Ovary (tissue), 9 donors: Measurements from ENCODE around the gene GRIK4. TPM values are rescaled to one million over a fixed set of nuclear protein-coding genes. Genes with fewer than 3 reads are reported as not detected.

Experiments
- DNase-seq, 5 donors: peaks; one replicate each; pipeline ENCODE4 v3.0.0-alpha.2; 2019 to 2020
- H3K27ac ChIP-seq, 2 donors: fragments of 200-600 bp; one replicate each; pipeline versions ENCODE4 v1.5.1 to v1.8.0; 2019 to 2022
- H3K27me3 ChIP-seq: fragments of 200-600 bp; one replicate; pipeline ENCODE4 v1.8.0; 2022
- H3K36me3 ChIP-seq: fragments of 200-600 bp; sonication (generic); one replicate; pipeline ENCODE4 v1.5.1; 2019
- H3K4me1 ChIP-seq: one replicate; pipeline ENCODE4 v1.8.1; 2013; ENCODE audit warnings: mild to moderate bottlenecking, moderate library complexity; ENCODE audit not compliant: insufficient read depth
- H3K4me3 ChIP-seq: fragments of 200-600 bp; sonication (generic); one replicate; pipeline ENCODE4 v1.5.1; 2017
- H3K9me3 ChIP-seq, 2 donors: fragments of 200-600 bp in 1 of 2; sonication (generic) in 1 of 2; one replicate each; pipeline versions ENCODE4 v1.5.1 to v1.8.1; 2013 to 2019; ENCODE audit warnings: mild to moderate bottlenecking in 1 of 2, moderate library complexity in 1 of 2
- EP300 ChIP-seq: sonication (generic); formaldehyde crosslinking; IDR thresholded peaks from one replicate; pipeline ENCODE4 v1.6.1; 2017; ENCODE audit warnings: antibody characterized with exemption
- POLR2A ChIP-seq: fragments of 450-650 bp; IDR thresholded peaks from one replicate; pipeline ENCODE4 v1.6.1; 2017; ENCODE audit warnings: antibody characterized with exemption, mild to moderate bottlenecking, moderate library complexity
- WGBS, 3 donors: extraction: QIAGEN DNeasy Blood & Tissue Kit in 1 of 3; methylation state at CpG; one replicate each; pipeline versions ENCODE4 v1.1.5 to v1.1.7; 2013 to 2017; 5-methylcytosine and 5-hydroxymethylcytosine counted together
- intact Hi-C, 4 donors: fragments of 100-400 bp; cut with DNase I; formaldehyde crosslinking; loops; one replicate each; pipeline versions ENCODE4 v1.11.0 to v1.15.1; 2022 to 2023
- polyA plus RNA-seq, 2 donors: library from polyadenylated mRNA; stranded (reverse); fragments of 200-250 nt in 1 of 2; fragments of 350-450 nt in 1 of 2; fragmentation: Illumina TruSeq in 1 of 2; extraction: RNeasy Lipid Tissue Mini Kit (QIAGEN cat#74804) in 1 of 2; gene quantifications; one replicate each; pipeline ENCODE4 v1.2.3, GENCODE V29; 2013 to 2014
- total RNA-seq, 7 donors: library from RNA; depleted of rRNA in 2 of 7; stranded (reverse); fragments of >200 nt in 2 of 7; fragmentation: NEBNext Ultra II Directional in 3 of 7; extraction: Animal tissue kit (Norgen Biotek cat#: 25700) in 3 of 7; gene quantifications; one replicate each; pipeline versions ENCODE4 v1.1.0 to v1.2.4, GENCODE V29; 2016 to 2023
- TF ChIP-seq, protein P1 (sequence below), 3 donors: fragments of 450-650 bp in 2 of 3; fragments of 200-600 bp in 1 of 3; IDR thresholded peaks; one replicate each; pipeline versions ENCODE4 v1.5.1 to v1.8.0; 2016 to 2022; ENCODE audit warnings: antibody characterized with exemption in 3 of 3, mild to moderate bottlenecking in 1 of 3
- donor health status: DM: no; HTN: no; CAD: no; lungs with moderate emphysema.
- donor health status: DM: no; HTN: no; CAD: no.
- donor health status: Bipolar disorder and iron deficiency.
- donor health status: DM: yes; HTN: yes; CAD: no.
- donor health status: DM: no; HTN: no; CAD: no.
- donor health status: DM: yes; HTN: yes; CAD: no.

GRIK4 gene
- total and polyA plus RNA-seq, 9 donors = 1.3 to 13.4 (median 2.3) TPM

GRCh38 chr11:120499088-120499487, 12.5 kb upstream of the GRIK4 start:
- no peak overlapping the region for H3K4me3 ChIP-seq
- no peak overlapping the region for H3K27ac ChIP-seq
- no peaks in the 10 kb centered on the region for H3K27me3 ChIP-seq
- intact Hi-C loops = loop anchor here in 1 of 4 donors (5.0 kb wide), 1 partner anchor 1348 kb away; no protein-coding TSS in a partner anchor
- no peaks in the 10 kb centered on the region for H3K9me3 ChIP-seq
- 84 to 92% (median 88%) methylated on average over 8 of the region's 8 CpGs for WGBS, 3 donors
- no peak for DNase-seq
- TF ChIP-seq, protein P1, sequence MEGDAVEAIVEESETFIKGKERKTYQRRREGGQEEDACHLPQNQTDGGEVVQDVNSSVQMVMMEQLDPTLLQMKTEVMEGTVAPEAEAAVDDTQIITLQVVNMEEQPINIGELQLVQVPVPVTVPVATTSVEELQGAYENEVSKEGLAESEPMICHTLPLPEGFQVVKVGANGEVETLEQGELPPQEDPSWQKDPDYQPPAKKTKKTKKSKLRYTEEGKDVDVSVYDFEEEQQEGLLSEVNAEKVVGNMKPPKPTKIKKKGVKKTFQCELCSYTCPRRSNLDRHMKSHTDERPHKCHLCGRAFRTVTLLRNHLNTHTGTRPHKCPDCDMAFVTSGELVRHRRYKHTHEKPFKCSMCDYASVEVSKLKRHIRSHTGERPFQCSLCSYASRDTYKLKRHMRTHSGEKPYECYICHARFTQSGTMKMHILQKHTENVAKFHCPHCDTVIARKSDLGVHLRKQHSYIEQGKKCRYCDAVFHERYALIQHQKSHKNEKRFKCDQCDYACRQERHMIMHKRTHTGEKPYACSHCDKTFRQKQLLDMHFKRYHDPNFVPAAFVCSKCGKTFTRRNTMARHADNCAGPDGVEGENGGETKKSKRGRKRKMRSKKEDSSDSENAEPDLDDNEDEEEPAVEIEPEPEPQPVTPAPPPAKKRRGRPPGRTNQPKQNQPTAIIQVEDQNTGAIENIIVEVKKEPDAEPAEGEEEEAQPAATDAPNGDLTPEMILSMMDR (IDR thresholded peaks at IDR 0.05) = no peak
- TF ChIP-seq EP300 (no peak), POLR2A (no peak)
- no peaks in the 10 kb centered on the region for H3K4me1 ChIP-seq
- no peaks in the 10 kb centered on the region for H3K36me3 ChIP-seq

GRCh38 chr11:120499859-120500258, 11.7 kb upstream of the GRIK4 start:
- DNase-seq = no peak
- no peak for TF ChIP-seq EP300
- TF ChIP-seq, protein P1 (IDR thresholded peaks at IDR 0.05) = no peak
- TF ChIP-seq POLR2A = no peak
- no peaks in the 10 kb centered on the region for H3K36me3 ChIP-seq
- 76 to 78% (median 77%) methylated on average over 5 of the region's 5 CpGs for WGBS, 3 donors
- intact Hi-C loops = loop anchor here in 1 of 4 donors (5.0 kb wide), 1 partner anchor 1347 kb away; no protein-coding TSS in a partner anchor
- H3K27ac ChIP-seq = no peak overlapping the region
- no peak overlapping the region for H3K4me3 ChIP-seq
- no peaks in the 10 kb centered on the region for H3K9me3 ChIP-seq
- no peaks in the 10 kb centered on the region for H3K4me1 ChIP-seq
- no peaks in the 10 kb centered on the region for H3K27me3 ChIP-seq

DNA sequence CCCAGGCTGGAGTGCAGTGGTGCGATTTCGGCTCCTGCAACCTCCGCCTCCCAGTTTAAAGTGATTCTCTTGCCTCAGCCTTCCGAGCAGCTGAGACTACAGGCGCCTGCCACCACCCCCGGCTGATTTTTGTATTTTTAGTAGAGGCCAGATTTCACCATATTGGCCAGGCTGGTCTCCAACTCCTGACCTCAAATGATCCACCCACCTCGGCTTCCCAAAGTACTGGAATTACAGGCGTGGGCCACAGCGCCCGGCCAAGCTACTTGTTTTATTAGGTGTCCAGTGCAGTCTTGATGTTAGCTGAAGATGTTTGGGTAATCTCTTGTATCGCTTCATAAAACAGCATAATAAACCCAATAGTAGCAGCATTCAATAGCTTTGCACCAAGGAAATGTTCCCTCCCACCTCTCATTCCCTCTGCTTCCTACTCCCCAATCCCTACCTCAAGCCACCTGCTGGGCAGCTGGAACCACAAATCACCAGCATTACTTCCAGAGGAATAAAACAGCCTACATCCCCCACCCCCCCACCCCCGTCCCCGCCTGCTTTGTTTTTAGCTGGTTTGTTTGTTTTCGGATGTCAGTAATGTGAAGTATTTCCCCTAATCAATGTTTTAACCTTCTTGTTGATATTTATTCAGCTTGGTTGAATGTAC, 11.0 kb upstream of the GRIK4 start:
- no peak for DNase-seq
- intact Hi-C loops = no loop called here
- TF ChIP-seq POLR2A = no peak
- TF ChIP-seq, protein P1 (IDR thresholded peaks at IDR 0.05) = no peak
- TF ChIP-seq EP300 = no peak

DNA sequence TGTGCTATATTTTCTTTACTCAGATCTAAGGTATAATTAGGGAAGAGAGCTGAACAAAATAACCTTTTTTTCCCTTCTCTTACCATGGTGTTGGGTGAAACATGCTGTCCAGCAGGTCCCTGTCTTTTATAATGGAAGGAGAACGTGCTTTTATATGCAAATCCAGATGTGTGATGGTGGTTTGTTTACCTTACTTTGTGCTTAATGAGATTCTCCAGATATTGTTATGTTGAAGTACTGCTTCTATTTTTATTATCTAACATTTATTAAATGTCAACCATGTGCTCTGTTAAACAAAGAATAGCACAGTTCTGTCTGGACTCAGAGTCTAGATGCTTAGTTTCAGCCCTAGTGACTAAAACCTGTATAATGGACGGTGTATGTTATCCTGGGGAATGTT, 10.1 kb upstream of the GRIK4 start:
- no peak overlapping the region for H3K27ac ChIP-seq
- H3K4me1 ChIP-seq = no peaks in the 10 kb centered on the region
- WGBS, 3 donors = 11 to 33% (median 26%) methylated on average over 2 of the region's 2 CpGs
- TF ChIP-seq EP300 (no peak), POLR2A (no peak)
- TF ChIP-seq, protein P1 (IDR thresholded peaks at IDR 0.05) = no peak
- no peak for DNase-seq
- no peaks in the 10 kb centered on the region for H3K36me3 ChIP-seq
- no peak overlapping the region for H3K4me3 ChIP-seq
- no peaks in the 10 kb centered on the region for H3K9me3 ChIP-seq
- intact Hi-C loops = no loop called here
- no peaks in the 10 kb centered on the region for H3K27me3 ChIP-seq

More for the DNA sequence above, 11.0 kb upstream of the GRIK4 start:
- H3K9me3 ChIP-seq = no peaks in the 10 kb centered on the region
- no peaks in the 10 kb centered on the region for H3K27me3 ChIP-seq
- no peak overlapping the region for H3K27ac ChIP-seq
- H3K4me3 ChIP-seq = no peak overlapping the region
- H3K4me1 ChIP-seq = no peaks in the 10 kb centered on the region
- WGBS, 3 donors = 20 to 38% (median 23%) methylated on average over 14 of the region's 14 CpGs
- no peaks in the 10 kb centered on the region for H3K36me3 ChIP-seq
